ENCODE data around the gene TMEM254.
A peak's percentile ranks its signal among the peaks of the same experiment; 100 is the strongest.
"Not testable (repeated sequence)": the region's sequence is repeated elsewhere in the genome, so short reads cannot be mapped to it uniquely, and the experiment has no call there.

The TMEM254 gene

GRCh38 chr10:80131499-80131901, 53.0 kb downstream of the TMEM254 start:
- no peak for ATAC-seq (ENCODE audit: low read depth)
- Histone ChIP-seq H3K27ac (ENCODE audit: poor library complexity, severe bottlenecking) (no peak overlapping the region), H3K27me3 (ENCODE audit: insufficient read depth, poor library complexity, severe bottlenecking) (peaks cover 8% of the 10 kb centered on the region), H3K9me3 (ENCODE audit: severe bottlenecking) (no peaks in the 10 kb centered on the region), H3K4me1 (ENCODE audit: insufficient read depth, poor library complexity, severe bottlenecking) (no peaks in the 10 kb centered on the region), H3K4me3 (ENCODE audit: severe bottlenecking) (no peak overlapping the region), H3K36me3 (ENCODE audit: low read depth) (no peaks in the 10 kb centered on the region)
- DNase-seq (ENCODE audit: low spot score) = no peak
- no peak for TF ChIP-seq CTCF (IDR thresholded peaks at IDR 0.05; ENCODE audit: poor library complexity, severe bottlenecking)

GRCh38 chr10:80132299-80133139, 54.1 kb downstream of the TMEM254 start, which contains the start of gene PLAC9:
PLAC9 (plus strand) TSS chr10:80132730; CDS start chr10:80132763, 33 bp downstream.
- no peak for TF ChIP-seq CTCF (IDR thresholded peaks at IDR 0.05; ENCODE audit: poor library complexity, severe bottlenecking)
- no peaks in the 10 kb centered on the region for H3K9me3 ChIP-seq (ENCODE audit: severe bottlenecking)
- no peak within 1 kb of the TSS for H3K27ac ChIP-seq (ENCODE audit: poor library complexity, severe bottlenecking)
- peak; percentile 75 for ATAC-seq (ENCODE audit: low read depth)
- H3K27me3 ChIP-seq (ENCODE audit: insufficient read depth, poor library complexity, severe bottlenecking) = peaks cover 8% of the 10 kb centered on the region
- no peaks in the 10 kb centered on the region for H3K36me3 ChIP-seq (ENCODE audit: low read depth)
- no peak within 1 kb of the TSS for H3K4me3 ChIP-seq (ENCODE audit: severe bottlenecking)
- H3K4me1 ChIP-seq (ENCODE audit: insufficient read depth, poor library complexity, severe bottlenecking) = no peaks in the 10 kb centered on the region
- no peak for DNase-seq (ENCODE audit: low spot score)

- Histone ChIP-seq H3K4me1 (ENCODE audit: insufficient read depth, poor library complexity, severe bottlenecking) (no peaks in the 10 kb centered on the region), H3K36me3 (ENCODE audit: low read depth) (no peaks in the 10 kb centered on the region), H3K27ac (ENCODE audit: poor library complexity, severe bottlenecking) (no peak overlapping the region), H3K4me3 (ENCODE audit: severe bottlenecking) (no peak overlapping the region), H3K27me3 (ENCODE audit: insufficient read depth, poor library complexity, severe bottlenecking) (peaks cover 8% of the 10 kb centered on the region), H3K9me3 (ENCODE audit: severe bottlenecking) (no peaks in the 10 kb centered on the region)
- ATAC-seq (ENCODE audit: low read depth) (no peak), DNase-seq (ENCODE audit: low spot score) (no peak)
- TF ChIP-seq CTCF (IDR thresholded peaks at IDR 0.05; ENCODE audit: poor library complexity, severe bottlenecking) = no peak
Observed at GRCh38 chr10:80133206-80133605, 54.7 kb downstream of the TMEM254 start.

- H3K9me3 ChIP-seq (ENCODE audit: severe bottlenecking); ATAC-seq (ENCODE audit: low read depth); H3K27me3 ChIP-seq (ENCODE audit: insufficient read depth, poor library complexity, severe bottlenecking); H3K4me1 ChIP-seq (ENCODE audit: insufficient read depth, poor library complexity, severe bottlenecking); H3K27ac ChIP-seq (ENCODE audit: poor library complexity, severe bottlenecking); H3K4me3 ChIP-seq (ENCODE audit: severe bottlenecking); H3K36me3 ChIP-seq (ENCODE audit: low read depth); DNase-seq (ENCODE audit: low spot score): not testable (repeated sequence)
Observed at GRCh38 chr10:80133687-80134086, 55.2 kb downstream of the TMEM254 start.

- no peak overlapping the region for H3K27ac ChIP-seq (ENCODE audit: poor library complexity, severe bottlenecking)
Observed at GRCh38 chr10:80136134-80136571, 57.7 kb downstream of the TMEM254 start.

More at GRCh38 chr10:80136134-80136571, 57.7 kb downstream of the TMEM254 start:
- Histone ChIP-seq H3K27me3 (ENCODE audit: insufficient read depth, poor library complexity, severe bottlenecking) (peaks cover 8% of the 10 kb centered on the region), H3K9me3 (ENCODE audit: severe bottlenecking) (no peaks in the 10 kb centered on the region), H3K4me3 (ENCODE audit: severe bottlenecking) (no peak overlapping the region), H3K4me1 (ENCODE audit: insufficient read depth, poor library complexity, severe bottlenecking) (no peaks in the 10 kb centered on the region), H3K36me3 (ENCODE audit: low read depth) (no peaks in the 10 kb centered on the region)
- peak; percentile 26; the same call in 1 of the 3 replicates for ATAC-seq (ENCODE audit: low read depth)
- DNase-seq (ENCODE audit: low spot score) = no peak
- no peak for TF ChIP-seq CTCF (IDR thresholded peaks at IDR 0.05; ENCODE audit: poor library complexity, severe bottlenecking)
